ENCODE results near the gene TNNI3. TPM values are rescaled to one million over a fixed set of nuclear protein-coding genes. Genes with fewer than 3 reads are reported as not detected.

TNNI3 gene
- total and polyA plus RNA-seq, 9 of the 15 experiments (the other 6 are each of a cell fraction or from before 2014, with no cell fraction given): 4.7 to 158 (median 42.0) TPM

GRCh38 chr19:55166530-55167268, 9.2 kb upstream of the TNNI3 start, which contains the start of gene DNAAF3 (continued):
- TF ChIP-seq ZNF518B (CRISPR knock-in tag; IDR thresholded peaks at IDR 0.05) (no peak), RBFOX2 (IDR thresholded peaks at IDR 0.05; ENCODE audit: low read depth, low read length) (no peak), NFIX (CRISPR knock-in tag; IDR thresholded peaks at IDR 0.05; ENCODE audit: low read depth) (no peak), SIN3A (IDR thresholded peaks at IDR 0.05; ENCODE audit: borderline replicate concordance in 2 of 2, control insufficient read depth in 1 of 2, low read depth in 2 of 2, low read length in 2 of 2) (no peak; a peak in 1 of 4 replicates), TSHZ1 (CRISPR knock-in tag; IDR thresholded peaks at IDR 0.05) (no peak), ATF7 (IDR thresholded peaks at IDR 0.05) (peak; percentile 100), ZNF695 (CRISPR knock-in tag; IDR thresholded peaks at IDR 0.05) (no peak), FOXK2 (conservative IDR thresholded peaks at IDR 0.05 in 1 of 2, IDR thresholded peaks at IDR 0.05 in 1 of 2; ENCODE audit: low read depth in 2 of 2) (peak; percentile 35 to 100; a peak in 3 of 4 replicates), PHTF2 (CRISPR knock-in tag; IDR thresholded peaks at IDR 0.05) (no peak), CBX1 (IDR thresholded peaks at IDR 0.05; ENCODE audit: low read depth) (no peak)
